Common myeloid progenitor, CD34-positive (primary cell): ENCODE data around the gene NT5E.
A peak's percentile ranks its signal among the peaks of the same experiment; 100 is the strongest.

Experiments
- CTCF ChIA-PET: fragments of 350-600 bp; sonication (Branson Sonifier 250); formaldehyde crosslinking; loops from one replicate; lab custom pipeline; 2021; ENCODE audit warnings: antibody characterized with exemption; lab: Charles Lee
- POLR2A ChIA-PET: fragments of 350-600 bp; sonication (Branson Sonifier 250); formaldehyde crosslinking; loops from one replicate; lab custom pipeline; 2021; ENCODE audit warnings: antibody characterized with exemption; lab: Charles Lee
- DNase-seq, 3 donors: peaks; one replicate each; pipeline versions ENCODE4 v3.0.0 to v3.0.0-alpha.2; 2013
- H3K27ac ChIP-seq, 2 experiments: 1 replicate in 1 of 2; 2 replicates in 1 of 2; pipeline ENCODE4 v1.7.0; 2013; ENCODE audit warnings: inconsistent platforms in 2 of 2, low read length in 2 of 2, mild to moderate bottlenecking in 2 of 2, low read depth in 1 of 2, moderate library complexity in 1 of 2; ENCODE audit not compliant: severe bottlenecking in 2 of 2, insufficient read depth in 1 of 2, poor library complexity in 1 of 2
- H3K27me3 ChIP-seq, 5 experiments: replicated peaks in 2 of 5; 1 replicate in 3 of 5; 2 replicates in 2 of 5; pipeline versions ENCODE4 v1.6.1 to v1.7.0; 2013; ENCODE audit warnings: low read length in 4 of 5, mild to moderate bottlenecking in 2 of 5, moderate library complexity in 2 of 5, inconsistent platforms in 1 of 5; ENCODE audit not compliant: insufficient read depth in 5 of 5, control insufficient read depth in 4 of 5
- H3K36me3 ChIP-seq, 4 experiments: 1 replicate in 2 of 4; 2 replicates in 2 of 4; pipeline versions ENCODE4 v1.6.1 to v1.7.0; 2013; ENCODE audit warnings: low read length in 3 of 4, control low read depth in 1 of 4, mild to moderate bottlenecking in 1 of 4; ENCODE audit not compliant: control insufficient read depth in 4 of 4, insufficient read depth in 4 of 4
- H3K4me1 ChIP-seq, 4 experiments: 1 replicate in 3 of 4; 2 replicates in 1 of 4; pipeline versions ENCODE4 v1.6.1 to v1.7.1; 2013; ENCODE audit warnings: low read length in 3 of 4, mild to moderate bottlenecking in 3 of 4, control low read depth in 1 of 4, inconsistent platforms in 1 of 4, moderate library complexity in 1 of 4; ENCODE audit not compliant: control insufficient read depth in 4 of 4, insufficient read depth in 4 of 4; ENCODE audit errors: control extremely low read depth in 1 of 4
- H3K4me3 ChIP-seq, 7 experiments: 1 replicate in 4 of 7; 2 replicates in 3 of 7; pipeline versions ENCODE4 v1.5.1 to v1.7.0; 2013; ENCODE audit warnings: mild to moderate bottlenecking in 7 of 7, low read length in 6 of 7, moderate library complexity in 6 of 7, inconsistent platforms in 2 of 7, low read depth in 2 of 7, control low read depth in 1 of 7; ENCODE audit not compliant: insufficient read depth in 4 of 7, control insufficient read depth in 1 of 7; ENCODE audit errors: extremely low read depth in 1 of 7
- H3K9me3 ChIP-seq, 5 experiments: 1 replicate in 4 of 5; 2 replicates in 1 of 5; pipeline versions ENCODE4 v1.6.1 to v1.7.1; 2013; ENCODE audit warnings: low read length in 4 of 5, mild to moderate bottlenecking in 2 of 5, inconsistent platforms in 1 of 5, low read depth in 1 of 5, moderate library complexity in 1 of 5; ENCODE audit not compliant: control insufficient read depth in 4 of 5, insufficient read depth in 2 of 5; ENCODE audit errors: control extremely low read depth in 1 of 5
- WGBS: methylation state at CpG from one replicate; pipeline ENCODE4 v1.1.5; 2013; ENCODE audit not compliant: insufficient coverage; 5-methylcytosine and 5-hydroxymethylcytosine counted together

NT5E gene

GRCh38 chr6:85451565-85452306 lies 1.9 kb downstream of the NT5E start:
- Histone ChIP-seq H3K27me3 (peaks cover 10 to 93% (median 68%) of the 10 kb centered on the region in 5 experiments), H3K27ac (no peak overlapping the region), H3K4me1 (peaks cover 4 to 21% (median 14%) of the 10 kb centered on the region in 4 experiments), H3K9me3 (no peaks in the 10 kb centered on the region), H3K4me3 (no peak overlapping the region), H3K36me3 (no peaks in the 10 kb centered on the region)
- no peak for DNase-seq
- WGBS: 5% methylated on average over 2 of the region's 4 CpGs
- ChIA-PET CTCF (interaction anchor here (0.7 to 2.0 kb wide), 3 partner anchors 9 to 31 kb away, joined by 3 to 8 read pairs (median 3); no protein-coding TSS in a partner anchor), POLR2A (no interaction called here)

- peaks cover 10 to 97% (median 70%) of the 10 kb centered on the region in 5 experiments for H3K27me3 ChIP-seq
- DNase-seq: no peak
- CTCF ChIA-PET: interaction anchor here (1.1 to 2.0 kb wide), 2 partner anchors 30 to 86 kb away, joined by 3 to 8 read pairs; no protein-coding TSS in a partner anchor
- WGBS: 94% methylated on average over 2 of the region's 5 CpGs
- peaks cover 4 to 21% (median 14%) of the 10 kb centered on the region in 4 experiments for H3K4me1 ChIP-seq
- no peak overlapping the region for H3K27ac ChIP-seq
- no peak overlapping the region for H3K4me3 ChIP-seq
- no peaks in the 10 kb centered on the region for H3K9me3 ChIP-seq
- no peaks in the 10 kb centered on the region for H3K36me3 ChIP-seq
- POLR2A ChIA-PET: no interaction called here
Observed at GRCh38 chr6:85452441-85452881, 2.6 kb downstream of the NT5E start.

- H3K36me3 ChIP-seq: no peaks in the 10 kb centered on the region
- no peak overlapping the region for H3K4me3 ChIP-seq
- DNase-seq: no peak
- no peak overlapping the region for H3K27ac ChIP-seq
- peaks cover 4 to 24% (median 17%) of the 10 kb centered on the region in 4 experiments for H3K4me1 ChIP-seq
- peaks cover 10 to 92% (median 64%) of the 10 kb centered on the region in 5 experiments for H3K27me3 ChIP-seq
- CTCF ChIA-PET: interaction anchor here (1.1 kb wide), 1 partner anchor 86 kb away, joined by 3 read pairs; no protein-coding TSS in a partner anchor
- no peaks in the 10 kb centered on the region for H3K9me3 ChIP-seq
- WGBS: 100% methylated on average over 1 of the region's 2 CpGs
- POLR2A ChIA-PET: no interaction called here
Observed at GRCh38 chr6:85453052-85453451, 3.2 kb downstream of the NT5E start.

GRCh38 chr6:85453490-85453889 lies 3.6 kb downstream of the NT5E start:
- ChIA-PET CTCF (interaction anchor here (1.1 kb wide), 1 partner anchor 85 kb away, joined by 3 read pairs; no protein-coding TSS in a partner anchor), POLR2A (no interaction called here)
- no CpG with 5 or more reads among the region's 2 CpGs for WGBS
- no peak overlapping the region for H3K4me3 ChIP-seq
- H3K4me1 ChIP-seq: peaks cover 4 to 28% (median 21%) of the 10 kb centered on the region in 4 experiments
- no peaks in the 10 kb centered on the region for H3K9me3 ChIP-seq
- H3K27me3 ChIP-seq: peaks cover 10 to 88% (median 60%) of the 10 kb centered on the region in 5 experiments
- H3K27ac ChIP-seq: no peak overlapping the region
- no peak for DNase-seq
- no peaks in the 10 kb centered on the region for H3K36me3 ChIP-seq

- Histone ChIP-seq H3K27me3 (peaks cover 9 to 67% (median 48%) of the 10 kb centered on the region in 5 experiments), H3K4me3 (no peak overlapping the region), H3K27ac (no peak overlapping the region), H3K4me1 (peaks cover 5 to 16% (median 13%) of the 10 kb centered on the region in 4 experiments), H3K36me3 (no peaks in the 10 kb centered on the region), H3K9me3 (no peaks in the 10 kb centered on the region)
- ChIA-PET CTCF (interaction anchor here (0.9 to 1.3 kb wide), 3 partner anchors 9 to 27 kb away, joined by 3 to 5 read pairs (median 5); no protein-coding TSS in a partner anchor), POLR2A (no interaction called here)
- peak in 2 of 3 donors; percentile 59 to 69 for DNase-seq
- no CpG with 5 or more reads among the region's 3 CpGs for WGBS
Observed at GRCh38 chr6:85455471-85456026, 5.7 kb downstream of the NT5E start.

GRCh38 chr6:85456782-85457181 lies 6.9 kb downstream of the NT5E start:
- no peaks in the 10 kb centered on the region for H3K36me3 ChIP-seq
- POLR2A ChIA-PET: no interaction called here
- CTCF ChIA-PET: interaction anchor here (2.1 to 2.9 kb wide), 2 partner anchors 27 to 29 kb away, joined by 4 to 15 read pairs; no protein-coding TSS in a partner anchor
- H3K4me1 ChIP-seq: peaks cover 6 to 26% (median 23%) of the 10 kb centered on the region in 4 experiments
- H3K4me3 ChIP-seq: no peak overlapping the region
- peaks cover 0 to 55% (median 35%) of the 10 kb centered on the region in 5 experiments for H3K27me3 ChIP-seq
- no peak overlapping the region for H3K27ac ChIP-seq
- no peak for DNase-seq
- no peaks in the 10 kb centered on the region for H3K9me3 ChIP-seq
- WGBS: 93% methylated on average over 3 of the region's 4 CpGs
